Kidney epithelial cell (primary cell): ENCODE measurements around the gene STK32B. TPM values are rescaled to one million over a fixed set of nuclear protein-coding genes. Genes with fewer than 3 reads are reported as not detected.

Source experiments
- DNase-seq: peaks from one replicate; pipeline ENCODE4 v3.0.0-alpha.2; 2010; ENCODE audit warnings: low read depth
- H3K27me3 ChIP-seq: 2 replicates; pipeline ENCODE4 v1.6.0; 2011; ENCODE audit warnings: low read length; ENCODE audit not compliant: control insufficient read depth, insufficient read depth
- H3K36me3 ChIP-seq: 2 replicates; pipeline ENCODE4 v1.5.1; 2011; ENCODE audit warnings: low read length; ENCODE audit not compliant: control insufficient read depth, insufficient read depth
- H3K4me3 ChIP-seq: 2 replicates; pipeline ENCODE4 v1.5.1; 2011; ENCODE audit warnings: low read depth, mild to moderate bottlenecking, control low read depth, low read length
- total RNA-seq: library from RNA; depleted of rRNA; stranded (reverse); fragments of >200 nt; gene quantifications from 2 replicates; pipeline ENCODE4 v1.2.3, GENCODE V29; 2015
- TF ChIP-seq, protein P1 (sequence below): IDR thresholded peaks from 2 replicates; pipeline ENCODE4 v1.5.1; 2011; ENCODE audit warnings: mild to moderate bottlenecking, moderate library complexity, low read length, control low read depth, inconsistent platforms; ENCODE audit not compliant: insufficient read depth, poor library complexity, severe bottlenecking

Gene STK32B
- total RNA-seq, 1 donor from 2014 or later, result 3.6 TPM

- no peaks in the 10 kb centered on the region for H3K36me3 ChIP-seq
- no peak for DNase-seq
- H3K27me3 ChIP-seq, result no peaks in the 10 kb centered on the region
- TF ChIP-seq, protein P1, sequence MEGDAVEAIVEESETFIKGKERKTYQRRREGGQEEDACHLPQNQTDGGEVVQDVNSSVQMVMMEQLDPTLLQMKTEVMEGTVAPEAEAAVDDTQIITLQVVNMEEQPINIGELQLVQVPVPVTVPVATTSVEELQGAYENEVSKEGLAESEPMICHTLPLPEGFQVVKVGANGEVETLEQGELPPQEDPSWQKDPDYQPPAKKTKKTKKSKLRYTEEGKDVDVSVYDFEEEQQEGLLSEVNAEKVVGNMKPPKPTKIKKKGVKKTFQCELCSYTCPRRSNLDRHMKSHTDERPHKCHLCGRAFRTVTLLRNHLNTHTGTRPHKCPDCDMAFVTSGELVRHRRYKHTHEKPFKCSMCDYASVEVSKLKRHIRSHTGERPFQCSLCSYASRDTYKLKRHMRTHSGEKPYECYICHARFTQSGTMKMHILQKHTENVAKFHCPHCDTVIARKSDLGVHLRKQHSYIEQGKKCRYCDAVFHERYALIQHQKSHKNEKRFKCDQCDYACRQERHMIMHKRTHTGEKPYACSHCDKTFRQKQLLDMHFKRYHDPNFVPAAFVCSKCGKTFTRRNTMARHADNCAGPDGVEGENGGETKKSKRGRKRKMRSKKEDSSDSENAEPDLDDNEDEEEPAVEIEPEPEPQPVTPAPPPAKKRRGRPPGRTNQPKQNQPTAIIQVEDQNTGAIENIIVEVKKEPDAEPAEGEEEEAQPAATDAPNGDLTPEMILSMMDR, result no peak
- H3K4me3 ChIP-seq, result no peak overlapping the region
Measured at GRCh38 chr4:5455003-5455585, 403.8 kb downstream of the STK32B start.

DNA sequence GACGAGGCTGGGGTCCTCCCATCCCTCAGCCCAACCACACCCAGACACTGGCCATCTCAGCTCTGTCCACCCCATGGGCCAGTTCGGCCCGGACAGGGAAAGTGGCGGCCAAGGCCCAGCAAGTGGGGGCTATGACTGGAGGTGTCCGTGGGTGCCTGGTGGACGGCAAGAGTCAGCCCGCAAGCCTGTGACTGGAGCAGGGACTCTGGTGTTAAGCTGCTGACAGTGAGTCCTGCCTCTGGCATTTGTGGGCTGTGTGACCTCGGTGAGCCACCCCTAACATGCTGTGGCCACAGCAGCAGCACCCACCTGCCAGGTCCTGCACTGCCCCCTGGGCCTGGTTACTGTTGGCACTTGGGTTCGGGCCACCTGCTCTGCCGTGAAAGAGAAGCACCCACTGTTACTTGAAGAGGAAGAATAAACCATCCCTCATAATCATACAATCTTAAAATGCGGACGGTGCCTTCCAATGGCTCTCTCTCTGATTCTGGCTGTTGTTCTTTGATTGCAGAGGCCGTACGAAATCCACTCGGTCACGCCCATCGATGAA is 405.1 kb downstream of the STK32B start:
- no peaks in the 10 kb centered on the region for H3K36me3 ChIP-seq
- H3K4me3 ChIP-seq, result no peak overlapping the region
- no peak for DNase-seq
- no peaks in the 10 kb centered on the region for H3K27me3 ChIP-seq
- TF ChIP-seq, protein P1, result no peak

GRCh38 chr4:5458676-5459075 is 407.4 kb downstream of the STK32B start:
- DNase-seq, result no peak
- no peak overlapping the region for H3K4me3 ChIP-seq
- H3K36me3 ChIP-seq, result no peaks in the 10 kb centered on the region
- H3K27me3 ChIP-seq, result no peaks in the 10 kb centered on the region
- TF ChIP-seq, protein P1, result no peak

DNA sequence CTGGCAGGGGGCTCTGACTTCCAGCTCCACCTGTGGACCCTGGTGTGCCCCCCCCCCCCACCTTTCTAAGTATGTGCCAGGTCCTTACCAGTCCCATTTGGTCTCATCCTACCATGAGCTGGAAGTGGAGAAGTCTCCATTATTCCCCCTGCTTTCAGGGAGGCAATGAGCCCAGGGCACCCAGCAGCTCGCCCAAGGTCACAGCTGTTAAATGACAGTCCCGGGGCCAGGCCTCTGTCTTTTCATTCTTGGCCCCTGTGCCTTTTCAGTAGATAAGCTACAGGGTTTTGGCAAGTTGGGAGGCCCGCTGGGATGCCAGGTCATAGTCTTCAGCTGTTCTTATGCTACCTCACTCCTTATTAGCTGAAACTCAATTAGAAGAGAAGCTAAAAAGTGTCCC is 408.0 kb downstream of the STK32B start:
- Histone ChIP-seq H3K27me3 (no peaks in the 10 kb centered on the region), H3K36me3 (no peaks in the 10 kb centered on the region), H3K4me3 (no peak overlapping the region)
- DNase-seq, result no peak
- TF ChIP-seq, protein P1, result no peak

- Histone ChIP-seq H3K27me3 (no peaks in the 10 kb centered on the region), H3K4me3 (no peak overlapping the region), H3K36me3 (no peaks in the 10 kb centered on the region)
- no peak for DNase-seq
- TF ChIP-seq, protein P1, result peak; percentile 78
Measured at GRCh38 chr4:5460106-5460801, 409.0 kb downstream of the STK32B start.
